ENCODE data around the gene FXYD6.

DNA sequence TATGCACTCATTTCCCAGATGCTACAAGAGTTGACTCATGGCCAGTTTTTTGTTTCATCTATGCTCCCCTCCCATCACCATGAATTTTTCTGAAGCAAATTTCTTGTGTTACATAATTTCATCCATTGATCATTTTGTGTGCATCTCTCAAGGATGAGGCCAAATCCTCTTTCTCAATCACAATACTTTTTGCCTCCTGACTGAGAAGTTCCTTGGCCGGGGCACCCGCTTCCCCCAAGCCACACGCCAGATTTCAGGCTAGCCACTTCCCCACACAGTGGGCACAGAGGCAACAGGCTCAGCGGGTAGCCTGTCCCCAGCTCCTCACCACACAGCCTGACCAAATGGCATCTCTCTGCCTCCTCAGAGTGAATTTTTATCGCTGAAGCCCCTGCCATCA is 69.6 kb downstream of the FXYD6 start:
- TF ChIP-seq, protein P1, sequence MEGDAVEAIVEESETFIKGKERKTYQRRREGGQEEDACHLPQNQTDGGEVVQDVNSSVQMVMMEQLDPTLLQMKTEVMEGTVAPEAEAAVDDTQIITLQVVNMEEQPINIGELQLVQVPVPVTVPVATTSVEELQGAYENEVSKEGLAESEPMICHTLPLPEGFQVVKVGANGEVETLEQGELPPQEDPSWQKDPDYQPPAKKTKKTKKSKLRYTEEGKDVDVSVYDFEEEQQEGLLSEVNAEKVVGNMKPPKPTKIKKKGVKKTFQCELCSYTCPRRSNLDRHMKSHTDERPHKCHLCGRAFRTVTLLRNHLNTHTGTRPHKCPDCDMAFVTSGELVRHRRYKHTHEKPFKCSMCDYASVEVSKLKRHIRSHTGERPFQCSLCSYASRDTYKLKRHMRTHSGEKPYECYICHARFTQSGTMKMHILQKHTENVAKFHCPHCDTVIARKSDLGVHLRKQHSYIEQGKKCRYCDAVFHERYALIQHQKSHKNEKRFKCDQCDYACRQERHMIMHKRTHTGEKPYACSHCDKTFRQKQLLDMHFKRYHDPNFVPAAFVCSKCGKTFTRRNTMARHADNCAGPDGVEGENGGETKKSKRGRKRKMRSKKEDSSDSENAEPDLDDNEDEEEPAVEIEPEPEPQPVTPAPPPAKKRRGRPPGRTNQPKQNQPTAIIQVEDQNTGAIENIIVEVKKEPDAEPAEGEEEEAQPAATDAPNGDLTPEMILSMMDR (IDR thresholded peaks at IDR 0.05; ENCODE audit: insufficient read depth, low read length, poor library complexity, severe bottlenecking) = no peak
- no peak for TF ChIP-seq EZH2phosphoT487 (conservative IDR thresholded peaks at IDR 0.05; ENCODE audit: low read length)

Data from SU-DHL-6 (cell line).